CD8-positive, alpha-beta memory T cell (primary cell): ENCODE data around the gene ALDH18A1. TPM values are rescaled to one million over a fixed set of nuclear protein-coding genes. Genes with fewer than 3 reads are reported as not detected.

Experiments used
- CTCF ChIA-PET: fragments of 350-600 bp; sonication (Branson Sonifier 250); formaldehyde crosslinking; loops from one replicate; lab custom pipeline; 2021; ENCODE audit warnings: antibody characterized with exemption; lab: Charles Lee
- POLR2A ChIA-PET: fragments of 350-600 bp; sonication (Branson Sonifier 250); formaldehyde crosslinking; loops from one replicate; lab custom pipeline; 2021; ENCODE audit warnings: antibody characterized with exemption; lab: Charles Lee
- DNase-seq, 5 donors: peaks; one replicate each; pipeline versions ENCODE4 v3.0.0 to v3.0.0-alpha.2; 2020 to 2022; ENCODE audit warnings: mixed read lengths in 1 of 5
- H3K27ac ChIP-seq: one replicate; pipeline ENCODE4 v1.7.0; 2013; ENCODE audit warnings: low read depth, mild to moderate bottlenecking, low read length, moderate library complexity
- H3K27me3 ChIP-seq: 2 replicates; pipeline ENCODE4 v1.7.0; 2013; ENCODE audit warnings: low read length, mild to moderate bottlenecking; ENCODE audit not compliant: insufficient read depth, poor library complexity, severe bottlenecking
- H3K36me3 ChIP-seq: 2 replicates; pipeline ENCODE4 v1.7.0; 2013; ENCODE audit warnings: mild to moderate bottlenecking, low read length, moderate library complexity; ENCODE audit not compliant: insufficient read depth
- H3K4me1 ChIP-seq: 2 replicates; pipeline ENCODE4 v1.7.0; 2013; ENCODE audit warnings: mild to moderate bottlenecking, low read length, moderate library complexity; ENCODE audit not compliant: insufficient read depth
- H3K4me3 ChIP-seq: 2 replicates; pipeline ENCODE4 v1.7.0; 2013; ENCODE audit warnings: mild to moderate bottlenecking, low read length
- H3K9me3 ChIP-seq: 2 replicates; pipeline ENCODE4 v1.7.0; 2013; ENCODE audit warnings: mild to moderate bottlenecking, low read length
- H3K27ac Mint-ChIP-seq, 8 donors: one replicate each; pipeline ENCODE4 v1.8.0; 2020 to 2021; ENCODE audit warnings: mixed read lengths in 8 of 8, mild to moderate bottlenecking in 6 of 8, inconsistent platforms in 3 of 8, moderate library complexity in 3 of 8
- H3K27me3 Mint-ChIP-seq, 2 donors: one replicate each; pipeline ENCODE4 v1.8.0; 2020 to 2021; ENCODE audit warnings: mixed read lengths in 2 of 2, mild to moderate bottlenecking in 1 of 2, moderate library complexity in 1 of 2
- H3K36me3 Mint-ChIP-seq, 3 donors: one replicate each; pipeline ENCODE4 v1.8.0; 2020 to 2021; ENCODE audit warnings: mixed read lengths in 3 of 3, inconsistent platforms in 1 of 3, mild to moderate bottlenecking in 1 of 3
- H3K4me1 Mint-ChIP-seq, 3 donors: one replicate each; pipeline ENCODE4 v1.8.0; 2020 to 2021; ENCODE audit warnings: mixed read lengths in 3 of 3, inconsistent platforms in 1 of 3, mild to moderate bottlenecking in 1 of 3
- H3K4me3 Mint-ChIP-seq, 7 donors: one replicate each; pipeline ENCODE4 v1.8.0; 2020 to 2021; ENCODE audit warnings: mixed read lengths in 7 of 7, mild to moderate bottlenecking in 6 of 7, moderate library complexity in 4 of 7, inconsistent platforms in 2 of 7
- H3K9me3 Mint-ChIP-seq, 5 donors: one replicate each; pipeline ENCODE4 v1.8.0; 2020 to 2022; ENCODE audit warnings: mixed read lengths in 5 of 5, mild to moderate bottlenecking in 3 of 5, moderate library complexity in 2 of 5, inconsistent platforms in 1 of 5
- polyA plus RNA-seq: library from polyadenylated mRNA; unstranded; fragments of 300-500 nt; fragmentation: Illumina TruSeq; gene quantifications from one replicate; pipeline ENCODE4 v1.2.3, GENCODE V29; 2021
- total RNA-seq, 2 experiments: library from RNA; stranded (reverse); gene quantifications; one replicate each; pipeline ENCODE4 v1.2.3, GENCODE V29; 2021

The ALDH18A1 gene
- total and polyA plus RNA-seq, 3 experiments from 2014 or later, result 66.9 to 89.6 (median 89.1) TPM

GRCh38 chr10:95578619-95579018, 77.9 kb downstream of the ALDH18A1 start:
- no peaks in the 10 kb centered on the region for H3K4me1 Mint-ChIP-seq
- no peaks in the 10 kb centered on the region for H3K36me3 ChIP-seq
- no peaks in the 10 kb centered on the region for H3K27me3 ChIP-seq
- no peak for DNase-seq
- H3K27ac ChIP-seq, result no peak overlapping the region
- no peaks in the 10 kb centered on the region for H3K9me3 Mint-ChIP-seq
- peaks cover 14 to 45% of the 10 kb centered on the region in 2 donors for H3K27me3 Mint-ChIP-seq
- POLR2A ChIA-PET, result no interaction called here
- no peaks in the 10 kb centered on the region for H3K4me1 ChIP-seq
- H3K36me3 Mint-ChIP-seq, result no peaks in the 10 kb centered on the region
- CTCF ChIA-PET, result no interaction called here
- H3K4me3 Mint-ChIP-seq, result no peak overlapping the region
- no peaks in the 10 kb centered on the region for H3K9me3 ChIP-seq
- H3K27ac Mint-ChIP-seq, result no peak overlapping the region
- H3K4me3 ChIP-seq, result no peak overlapping the region

DNA sequence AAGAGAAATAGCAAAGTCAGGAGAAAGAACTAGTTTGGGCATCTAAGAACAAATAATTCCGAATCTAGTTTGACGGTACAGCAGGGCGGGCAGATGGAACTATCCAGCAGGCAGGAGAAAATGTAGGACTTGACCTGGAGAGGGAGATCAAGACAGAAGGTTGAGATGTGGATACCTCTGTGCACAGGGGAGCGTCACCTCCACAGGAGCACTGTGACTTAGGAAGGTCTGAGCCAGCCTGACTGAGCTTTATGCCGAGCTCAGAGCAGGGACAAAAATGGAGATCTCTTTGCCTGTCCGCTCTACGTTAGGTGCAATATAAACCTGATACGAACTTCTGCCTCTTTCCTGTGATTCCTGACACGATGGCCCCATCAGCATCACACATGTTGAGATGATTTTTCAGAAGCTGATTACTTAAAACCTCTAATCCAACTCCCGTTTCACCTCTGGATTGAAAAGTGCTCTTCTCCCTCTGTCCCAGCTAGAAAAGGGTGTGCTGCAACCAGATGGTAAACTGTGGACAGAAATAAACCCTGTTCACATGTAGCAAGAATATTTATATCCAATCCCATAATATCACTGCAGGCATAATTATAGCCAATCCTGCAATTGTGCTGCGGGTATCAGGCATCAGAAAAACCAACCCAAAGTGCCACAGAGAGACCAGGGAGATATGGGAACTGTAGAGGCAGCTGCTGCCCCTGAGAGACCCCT, 81.7 kb downstream of the ALDH18A1 start:
- Mint-ChIP-seq H3K4me3 (no peak overlapping the region), H3K36me3 (no peaks in the 10 kb centered on the region), H3K9me3 (no peaks in the 10 kb centered on the region), H3K27ac (no peak overlapping the region), H3K4me1 (no peaks in the 10 kb centered on the region), H3K27me3 (peaks cover 15 to 34% of the 10 kb centered on the region in 2 donors)
- no peaks in the 10 kb centered on the region for H3K4me1 ChIP-seq
- no peak overlapping the region for H3K4me3 ChIP-seq
- CTCF ChIA-PET, result no interaction called here
- H3K27ac ChIP-seq, result no peak overlapping the region
- no peaks in the 10 kb centered on the region for H3K36me3 ChIP-seq
- POLR2A ChIA-PET, result no interaction called here
- no peaks in the 10 kb centered on the region for H3K27me3 ChIP-seq
- DNase-seq, result no peak
- no peaks in the 10 kb centered on the region for H3K9me3 ChIP-seq

GRCh38 chr10:95573964-95574604, 82.4 kb downstream of the ALDH18A1 start:
- CTCF ChIA-PET, result no interaction called here
- Mint-ChIP-seq H3K4me1 (no peaks in the 10 kb centered on the region), H3K27me3 (peaks cover 14 to 30% of the 10 kb centered on the region in 2 donors), H3K27ac (peak overlapping the region in 1 of 8 donors; percentile 19), H3K4me3 (no peak overlapping the region), H3K36me3 (no peaks in the 10 kb centered on the region), H3K9me3 (no peaks in the 10 kb centered on the region)
- DNase-seq, result no peak
- no peaks in the 10 kb centered on the region for H3K9me3 ChIP-seq
- no peak overlapping the region for H3K4me3 ChIP-seq
- no peak overlapping the region for H3K27ac ChIP-seq
- no peaks in the 10 kb centered on the region for H3K27me3 ChIP-seq
- H3K36me3 ChIP-seq, result no peaks in the 10 kb centered on the region
- H3K4me1 ChIP-seq, result no peaks in the 10 kb centered on the region
- POLR2A ChIA-PET, result no interaction called here

DNA sequence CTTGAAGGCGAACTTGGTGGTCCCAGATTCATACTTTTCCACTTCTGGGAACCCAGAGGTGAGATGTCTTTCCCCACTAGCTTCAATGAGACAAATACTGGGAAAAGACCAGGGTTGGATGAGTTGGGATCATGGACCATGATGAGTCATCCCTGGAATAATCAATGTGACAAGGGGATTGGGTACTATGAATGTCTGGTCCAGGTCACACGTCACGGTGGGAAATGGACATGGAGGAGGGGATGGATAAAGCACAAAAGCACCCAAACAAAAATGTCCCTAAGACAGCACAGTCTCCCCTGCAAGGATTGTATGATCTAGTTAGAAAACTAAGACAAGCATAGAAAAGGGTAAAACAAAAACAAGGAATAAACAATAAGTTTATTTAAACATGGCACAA, 83.0 kb downstream of the ALDH18A1 start:
- CTCF ChIA-PET, result no interaction called here
- POLR2A ChIA-PET, result no interaction called here
- H3K27ac ChIP-seq, result no peak overlapping the region
- H3K4me1 Mint-ChIP-seq, result no peaks in the 10 kb centered on the region
- no peak overlapping the region for H3K4me3 ChIP-seq
- H3K4me3 Mint-ChIP-seq, result no peak overlapping the region
- peak overlapping the region in 1 of 8 donors; percentile 19 for H3K27ac Mint-ChIP-seq
- no peaks in the 10 kb centered on the region for H3K4me1 ChIP-seq
- H3K27me3 Mint-ChIP-seq, result peaks cover 12 to 30% of the 10 kb centered on the region in 2 donors
- no peaks in the 10 kb centered on the region for H3K36me3 ChIP-seq
- no peaks in the 10 kb centered on the region for H3K36me3 Mint-ChIP-seq
- no peak for DNase-seq
- H3K9me3 Mint-ChIP-seq, result no peaks in the 10 kb centered on the region
- no peaks in the 10 kb centered on the region for H3K9me3 ChIP-seq
- H3K27me3 ChIP-seq, result no peaks in the 10 kb centered on the region

- Histone ChIP-seq H3K27ac (no peak overlapping the region), H3K36me3 (no peaks in the 10 kb centered on the region), H3K4me1 (no peaks in the 10 kb centered on the region), H3K27me3 (no peaks in the 10 kb centered on the region), H3K9me3 (no peaks in the 10 kb centered on the region), H3K4me3 (no peak overlapping the region)
- Mint-ChIP-seq H3K4me3 (no peak overlapping the region), H3K27ac (no peak overlapping the region), H3K27me3 (peaks cover 11 to 26% of the 10 kb centered on the region in 2 donors), H3K9me3 (no peaks in the 10 kb centered on the region), H3K4me1 (no peaks in the 10 kb centered on the region), H3K36me3 (no peaks in the 10 kb centered on the region)
- ChIA-PET POLR2A (no interaction called here), CTCF (no interaction called here)
- DNase-seq, result no peak
Observed at GRCh38 chr10:95572131-95572820, 84.2 kb downstream of the ALDH18A1 start.

DNA sequence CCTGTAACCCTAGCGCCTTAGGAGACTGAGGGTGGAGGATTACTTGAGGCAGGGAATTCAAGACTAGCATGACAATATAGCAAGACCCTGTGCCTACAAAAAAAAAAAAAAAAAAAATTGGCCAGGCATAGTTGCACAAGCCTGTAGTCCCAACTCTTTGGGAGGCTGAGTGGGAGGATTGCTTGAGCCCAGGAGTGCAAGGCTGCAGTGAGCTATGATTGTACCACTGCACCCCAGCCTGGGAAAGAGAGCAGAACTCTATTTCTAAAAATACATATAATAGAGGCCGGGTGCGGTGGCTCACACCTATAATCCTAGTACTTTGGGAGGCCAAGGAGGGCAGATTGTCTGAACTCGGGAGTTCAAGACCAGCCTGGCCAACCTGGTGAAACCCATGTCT, 85.1 kb downstream of the ALDH18A1 start:
- no peaks in the 10 kb centered on the region for H3K27me3 ChIP-seq
- H3K9me3 ChIP-seq, result no peaks in the 10 kb centered on the region
- Mint-ChIP-seq H3K36me3 (no peaks in the 10 kb centered on the region), H3K9me3 (no peaks in the 10 kb centered on the region), H3K27me3 (peaks cover 11 to 26% of the 10 kb centered on the region in 2 donors), H3K4me3 (no peak overlapping the region), H3K4me1 (no peaks in the 10 kb centered on the region), H3K27ac (no peak overlapping the region)
- H3K36me3 ChIP-seq, result no peaks in the 10 kb centered on the region
- ChIA-PET CTCF (no interaction called here), POLR2A (no interaction called here)
- H3K27ac ChIP-seq, result no peak overlapping the region
- H3K4me3 ChIP-seq, result no peak overlapping the region
- DNase-seq, result no peak
- H3K4me1 ChIP-seq, result no peaks in the 10 kb centered on the region

GRCh38 chr10:95569368-95569767, 87.1 kb downstream of the ALDH18A1 start:
- Histone ChIP-seq H3K36me3 (no peaks in the 10 kb centered on the region), H3K4me3 (no peak overlapping the region), H3K27me3 (no peaks in the 10 kb centered on the region), H3K27ac (no peak overlapping the region), H3K4me1 (no peaks in the 10 kb centered on the region), H3K9me3 (no peaks in the 10 kb centered on the region)
- CTCF ChIA-PET, result no interaction called here
- peaks cover 9 to 22% of the 10 kb centered on the region in 2 donors for H3K27me3 Mint-ChIP-seq
- H3K4me1 Mint-ChIP-seq, result no peaks in the 10 kb centered on the region
- no peaks in the 10 kb centered on the region for H3K36me3 Mint-ChIP-seq
- POLR2A ChIA-PET, result no interaction called here
- no peak overlapping the region for H3K27ac Mint-ChIP-seq
- H3K4me3 Mint-ChIP-seq, result no peak overlapping the region
- DNase-seq, result no peak
- no peaks in the 10 kb centered on the region for H3K9me3 Mint-ChIP-seq
